Panc1 (cell line): ENCODE results near the gene ANK3.

Source experiments
- CTCF ChIP-seq: fragments of 450-650 bp; IDR thresholded peaks from 2 replicates; pipeline ENCODE4 v1.5.1; 2017; ENCODE audit warnings: mild to moderate bottlenecking
- POLR2AphosphoS5 ChIP-seq: IDR thresholded peaks from 2 replicates; pipeline ENCODE4 v1.6.1; 2012; ENCODE audit warnings: mild to moderate bottlenecking, low read depth, low read length, moderate library complexity
- SIN3A ChIP-seq: IDR thresholded peaks from 2 replicates; pipeline ENCODE4 v1.6.1; 2012; ENCODE audit warnings: low read depth, mild to moderate bottlenecking, low read length, moderate library complexity, borderline replicate concordance; ENCODE audit not compliant: insufficient read depth
- TF ChIP-seq, protein P1 (sequence below), 2 experiments: IDR thresholded peaks; 2 replicates each; pipeline ENCODE4 v1.6.1; 2011 to 2012; ENCODE audit warnings: low read depth in 2 of 2, control low read depth in 1 of 2, low read length in 1 of 2, mild to moderate bottlenecking in 1 of 2, moderate library complexity in 1 of 2; ENCODE audit not compliant: insufficient read depth in 1 of 2

GRCh38 chr10:60208676-60209269 lies 180.9 kb downstream of the ANK3 start:
- TF ChIP-seq CTCF (peak; percentile 76; the same call in 1 of the 2 replicates), POLR2AphosphoS5 (no peak), SIN3A (no peak)
- TF ChIP-seq, protein P1, sequence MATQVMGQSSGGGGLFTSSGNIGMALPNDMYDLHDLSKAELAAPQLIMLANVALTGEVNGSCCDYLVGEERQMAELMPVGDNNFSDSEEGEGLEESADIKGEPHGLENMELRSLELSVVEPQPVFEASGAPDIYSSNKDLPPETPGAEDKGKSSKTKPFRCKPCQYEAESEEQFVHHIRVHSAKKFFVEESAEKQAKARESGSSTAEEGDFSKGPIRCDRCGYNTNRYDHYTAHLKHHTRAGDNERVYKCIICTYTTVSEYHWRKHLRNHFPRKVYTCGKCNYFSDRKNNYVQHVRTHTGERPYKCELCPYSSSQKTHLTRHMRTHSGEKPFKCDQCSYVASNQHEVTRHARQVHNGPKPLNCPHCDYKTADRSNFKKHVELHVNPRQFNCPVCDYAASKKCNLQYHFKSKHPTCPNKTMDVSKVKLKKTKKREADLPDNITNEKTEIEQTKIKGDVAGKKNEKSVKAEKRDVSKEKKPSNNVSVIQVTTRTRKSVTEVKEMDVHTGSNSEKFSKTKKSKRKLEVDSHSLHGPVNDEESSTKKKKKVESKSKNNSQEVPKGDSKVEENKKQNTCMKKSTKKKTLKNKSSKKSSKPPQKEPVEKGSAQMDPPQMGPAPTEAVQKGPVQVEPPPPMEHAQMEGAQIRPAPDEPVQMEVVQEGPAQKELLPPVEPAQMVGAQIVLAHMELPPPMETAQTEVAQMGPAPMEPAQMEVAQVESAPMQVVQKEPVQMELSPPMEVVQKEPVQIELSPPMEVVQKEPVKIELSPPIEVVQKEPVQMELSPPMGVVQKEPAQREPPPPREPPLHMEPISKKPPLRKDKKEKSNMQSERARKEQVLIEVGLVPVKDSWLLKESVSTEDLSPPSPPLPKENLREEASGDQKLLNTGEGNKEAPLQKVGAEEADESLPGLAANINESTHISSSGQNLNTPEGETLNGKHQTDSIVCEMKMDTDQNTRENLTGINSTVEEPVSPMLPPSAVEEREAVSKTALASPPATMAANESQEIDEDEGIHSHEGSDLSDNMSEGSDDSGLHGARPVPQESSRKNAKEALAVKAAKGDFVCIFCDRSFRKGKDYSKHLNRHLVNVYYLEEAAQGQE (IDR thresholded peaks at IDR 0.05; ENCODE audit: insufficient read depth in 1 of 2, low read depth in 2 of 2, low read length in 1 of 2), result no peak
